IMR-90 (cell line): ENCODE results near the gene ZNF581. TPM values are rescaled to one million over a fixed set of nuclear protein-coding genes. Genes with fewer than 3 reads are reported as not detected.

Experiments
- ATAC-seq: fragments of 200-7000 bp; cut with Tn5 transposase; 2 replicates; pipeline ENCODE4 v1.9.1; 2020; ENCODE audit warnings: low read depth, mild to moderate bottlenecking, moderate library complexity
- BruUV-seq: library from RNA; stranded (reverse); fragments of 400-500 nt; replicated peaks from 2 replicates; lab custom pipeline; 2021; lab: Mats Ljungman, UMichigan
- CTCF ChIA-PET: fragments of 300-600 bp; formaldehyde crosslinking; extraction: SDS; loops from one replicate; lab custom pipeline; 2021; ENCODE audit warnings: antibody characterized with exemption; lab: Yijun Ruan, JAX
- POLR2A ChIA-PET: fragments of 300-600 bp; sonication (Branson Sonifier 250); formaldehyde crosslinking; loops from one replicate; lab custom pipeline; 2022; ENCODE audit warnings: antibody characterized with exemption; ENCODE audit not compliant: unreplicated experiment; lab: Charles Lee
- DNase-seq: peaks from one replicate; pipeline ENCODE4 v3.0.0; 2013
- H2AFZ ChIP-seq: replicated peaks from 2 replicates; pipeline ENCODE3; 2013; ENCODE audit warnings: low read length, mild to moderate bottlenecking; ENCODE audit not compliant: poor library complexity
- H2AK5ac ChIP-seq: 2 replicates; pipeline ENCODE4 v1.6.1; 2013; ENCODE audit warnings: low read depth, low read length, inconsistent platforms
- H2AK9ac ChIP-seq: replicated peaks from 2 replicates; pipeline ENCODE3; 2013; ENCODE audit warnings: mild to moderate bottlenecking, low read depth, low read length, moderate library complexity; ENCODE audit not compliant: poor library complexity
- H2BK120ac ChIP-seq: 2 replicates; pipeline ENCODE4 v1.6.1; 2013; ENCODE audit warnings: low read depth, low read length, inconsistent platforms
- H2BK15ac ChIP-seq: 3 replicates; pipeline ENCODE4 v1.6.1; 2013; ENCODE audit warnings: low read depth, low read length, inconsistent platforms
- H2BK20ac ChIP-seq: 2 replicates; pipeline ENCODE4 v1.6.1; 2013; ENCODE audit warnings: low read depth, mild to moderate bottlenecking, inconsistent platforms, low read length, moderate library complexity
- H2BK5ac ChIP-seq: 2 replicates; pipeline ENCODE4 v1.6.1; 2013; ENCODE audit warnings: mild to moderate bottlenecking, low read depth, low read length, inconsistent platforms; ENCODE audit not compliant: poor library complexity, severe bottlenecking
- H3K14ac ChIP-seq: replicated peaks from 2 replicates; pipeline ENCODE4 v1.6.1; 2013; ENCODE audit warnings: low read depth, low read length, inconsistent platforms
- H3K18ac ChIP-seq: 2 replicates; pipeline ENCODE4 v1.6.1; 2013; ENCODE audit warnings: low read depth, low read length, control low read depth
- H3K23ac ChIP-seq: 2 replicates; pipeline ENCODE4 v1.6.1; 2013; ENCODE audit warnings: low read depth, low read length, inconsistent platforms
- H3K27ac ChIP-seq: 2 replicates; pipeline ENCODE4 v1.5.1; 2013; ENCODE audit warnings: mild to moderate bottlenecking, control low read depth, low read length; ENCODE audit not compliant: insufficient read depth
- H3K27me3 ChIP-seq: 2 replicates; pipeline ENCODE4 v1.6.1; 2013; ENCODE audit warnings: low read length; ENCODE audit not compliant: control insufficient read depth, insufficient read depth
- H3K36me3 ChIP-seq: 2 replicates; pipeline ENCODE4 v1.6.1; 2013; ENCODE audit warnings: low read length, mixed read lengths; ENCODE audit not compliant: control insufficient read depth, insufficient read depth
- H3K4ac ChIP-seq: 2 replicates; pipeline ENCODE4 v1.6.1; 2013; ENCODE audit warnings: low read depth, low read length, inconsistent platforms
- H3K4me1 ChIP-seq: 2 replicates; pipeline ENCODE4 v1.6.1; 2013; ENCODE audit warnings: low read length, mixed read lengths; ENCODE audit not compliant: control insufficient read depth, insufficient read depth
- H3K4me2 ChIP-seq: 2 replicates; pipeline ENCODE4 v1.6.1; 2013; ENCODE audit warnings: low read depth, mild to moderate bottlenecking, control low read depth, low read length, moderate library complexity
- H3K4me3 ChIP-seq: 2 replicates; pipeline ENCODE4 v1.5.1; 2013; ENCODE audit warnings: low read depth, mild to moderate bottlenecking, control low read depth, low read length, moderate library complexity; ENCODE audit not compliant: insufficient read depth
- H3K56ac ChIP-seq: 2 replicates; pipeline ENCODE4 v1.6.1; 2013; ENCODE audit warnings: low read length, inconsistent platforms; ENCODE audit not compliant: insufficient read depth; ENCODE audit errors: extremely low read depth
- H3K79me1 ChIP-seq, 2 experiments: 2 replicates each; pipeline ENCODE4 v1.6.1; 2013; ENCODE audit warnings: low read length in 2 of 2, inconsistent platforms in 1 of 2, low read depth in 1 of 2
- H3K9ac ChIP-seq: 2 replicates; pipeline ENCODE4 v1.6.1; 2013; ENCODE audit warnings: low read depth, low read length, control low read depth
- H3K9me1 ChIP-seq: 2 replicates; pipeline ENCODE4 v1.6.1; 2013; ENCODE audit warnings: low read length, inconsistent platforms; ENCODE audit not compliant: insufficient read depth
- H3K9me3 ChIP-seq: 2 replicates; pipeline ENCODE4 v1.6.1; 2013; ENCODE audit warnings: low read length; ENCODE audit not compliant: control insufficient read depth, insufficient read depth
- H4K20me1 ChIP-seq: 2 replicates; pipeline ENCODE4 v1.6.1; 2013; ENCODE audit warnings: low read length, inconsistent platforms; ENCODE audit not compliant: insufficient read depth
- H4K5ac ChIP-seq: 2 replicates; pipeline ENCODE4 v1.6.1; 2013; ENCODE audit warnings: mild to moderate bottlenecking, low read depth, low read length, control low read depth
- H4K8ac ChIP-seq, 2 experiments: 2 replicates each; pipeline ENCODE4 v1.6.1; 2013; ENCODE audit warnings: low read depth in 2 of 2, low read length in 2 of 2, control low read depth in 1 of 2, inconsistent platforms in 1 of 2
- H4K91ac ChIP-seq: 2 replicates; pipeline ENCODE4 v1.6.1; 2013; ENCODE audit warnings: low read depth, low read length, inconsistent platforms; ENCODE audit not compliant: insufficient read depth
- BHLHE40 ChIP-seq: fragments of 150-350 bp; IDR thresholded peaks from 2 replicates; pipeline ENCODE4 v1.6.1; 2016; ENCODE audit warnings: mild to moderate bottlenecking, low read depth, low read length
- CEBPB ChIP-seq: IDR thresholded peaks from 2 replicates; pipeline ENCODE4 v1.6.1; 2012; ENCODE audit warnings: low read depth, low read length, improper control_type of control experiment
- CHD1 ChIP-seq: IDR thresholded peaks from 2 replicates; pipeline ENCODE4 v1.6.1; 2012; ENCODE audit warnings: low read depth, low read length, improper control_type of control experiment
- CTCF ChIP-seq: conservative IDR thresholded peaks from 2 replicates; pipeline ENCODE4 v1.5.1; 2012; ENCODE audit warnings: mild to moderate bottlenecking, low read depth, low read length, improper control_type of control experiment
- ELK1 ChIP-seq: fragments of 150-350 bp; IDR thresholded peaks from 2 replicates; pipeline ENCODE4 v1.6.1; 2016; ENCODE audit warnings: low read depth, mild to moderate bottlenecking, low read length, moderate library complexity, borderline replicate concordance
- FOS ChIP-seq: fragments of 150-350 bp; IDR thresholded peaks from 2 replicates; pipeline ENCODE4 v1.6.1; 2016; ENCODE audit warnings: low read depth, low read length
- MAFK ChIP-seq: IDR thresholded peaks from 2 replicates; pipeline ENCODE4 v1.6.1; 2012; ENCODE audit warnings: low read depth, low read length, improper control_type of control experiment
- MAZ ChIP-seq: IDR thresholded peaks from 2 replicates; pipeline ENCODE4 v1.6.1; 2012; ENCODE audit warnings: low read depth, mild to moderate bottlenecking, low read length, improper control_type of control experiment, moderate library complexity, borderline replicate concordance
- MXI1 ChIP-seq: IDR thresholded peaks from 2 replicates; pipeline ENCODE4 v1.6.1; 2012; ENCODE audit warnings: low read depth, mild to moderate bottlenecking, low read length, moderate library complexity, borderline replicate concordance
- NFE2L2 ChIP-seq: fragments of 150-350 bp; IDR thresholded peaks from 2 replicates; pipeline ENCODE4 v1.6.1; 2016; ENCODE audit warnings: low read depth, mild to moderate bottlenecking, low read length
- POLR2A ChIP-seq: IDR thresholded peaks from 2 replicates; pipeline ENCODE4 v1.6.1; 2012; ENCODE audit warnings: mild to moderate bottlenecking, low read depth, low read length
- RAD21 ChIP-seq: IDR thresholded peaks from 2 replicates; pipeline ENCODE4 v1.6.1; 2012; ENCODE audit warnings: low read length, improper control_type of control experiment
- RCOR1 ChIP-seq: IDR thresholded peaks from 2 replicates; pipeline ENCODE4 v1.6.1; 2012; ENCODE audit warnings: mild to moderate bottlenecking, low read length, improper control_type of control experiment; ENCODE audit not compliant: insufficient replicate concordance
- RFX5 ChIP-seq: IDR thresholded peaks from 2 replicates; pipeline ENCODE4 v1.8.0; 2012; ENCODE audit warnings: low read depth, mild to moderate bottlenecking, low read length, moderate library complexity
- SMC3 ChIP-seq: fragments of 150-350 bp; IDR thresholded peaks from 2 replicates; pipeline ENCODE4 v1.6.1; 2016; ENCODE audit warnings: low read depth, mild to moderate bottlenecking, antibody characterized with exemption, low read length, moderate library complexity
- USF2 ChIP-seq: fragments of 150-350 bp; IDR thresholded peaks from 2 replicates; pipeline ENCODE4 v1.6.1; 2017; ENCODE audit warnings: mild to moderate bottlenecking, antibody characterized with exemption, low read length, low read depth
- WGBS, 2 experiments: methylation state at CpG; one replicate each; pipeline versions ENCODE4 v1.1.5 to v1.1.7; 2013; ENCODE audit warnings: missing lambda C conversion rate in 2 of 2; ENCODE audit not compliant: insufficient read length in 1 of 2; ENCODE audit errors: extremely low coverage in 2 of 2; 5-methylcytosine and 5-hydroxymethylcytosine counted together
- dilution Hi-C: fragments of 300-500 bp; cut with HindIII; formaldehyde crosslinking; loops from one replicate; pipeline ENCODE4 v1.14.3; 2018; ENCODE audit warnings: low sequenced_read_pairs; ENCODE audit not compliant: unreplicated experiment
- in situ Hi-C: fragments of 300-500 bp; cut with MboI; formaldehyde crosslinking; loops from 3 replicates; pipeline ENCODE4 v1.14.3; 2019; ENCODE audit warnings: low sequenced_read_pairs, inconsistent platforms, mixed read lengths
- intact Hi-C: fragments of 100-400 bp; cut with micrococcal nuclease; formaldehyde crosslinking; loops from 2 replicates; pipeline ENCODE4 v1.10.0; 2022
- polyA plus RNA-seq, 3 experiments: library from polyadenylated mRNA; depleted of rRNA; stranded (reverse); fragments of >200 nt; gene quantifications; 2 replicates each; pipeline ENCODE4 v1.2.3, GENCODE V29; 2012; ENCODE audit warnings: low replicate concordance in 1 of 3
- total RNA-seq: library from RNA; depleted of rRNA; stranded (reverse); fragments of >200 nt; gene quantifications from 2 replicates; pipeline ENCODE4 v1.2.3, GENCODE V29; 2012

ZNF581 gene
- total and polyA plus RNA-seq, 2 of the 4 experiments (the other 2 are of a cell fraction): 9.7 to 21.9 TPM

- no peak overlapping the region for H2BK5ac ChIP-seq
Observed at GRCh38 chr19:55623130-55623529, 20.3 kb upstream of the ZNF581 start.

More at GRCh38 chr19:55623130-55623529, 20.3 kb upstream of the ZNF581 start:
- Histone ChIP-seq H3K9me1 (peaks cover 15% of the 10 kb centered on the region; the same call in 1 of the 2 replicates), H4K20me1 (peaks cover 11% of the 10 kb centered on the region; the same call in 1 of the 2 replicates), H3K36me3 (peaks cover 13% of the 10 kb centered on the region; the same call in 1 of the 2 replicates), H3K4ac (no peak overlapping the region), H3K4me1 (peaks cover 13% of the 10 kb centered on the region), H4K5ac (no peak overlapping the region), H2BK20ac (no peak overlapping the region), H3K4me2 (no peak overlapping the region), H3K9ac (no peak overlapping the region), H3K56ac (no peak overlapping the region), H3K23ac (no peak overlapping the region), H3K79me1 (peaks cover 11 to 41% of the 10 kb centered on the region in 2 experiments), H4K91ac (no peak overlapping the region), H3K4me3 (no peak overlapping the region), H2BK15ac (no peak overlapping the region), H3K14ac (no peak overlapping the region), H2AK9ac (no peak overlapping the region), H4K8ac (no peak overlapping the region), H2BK120ac (no peak overlapping the region), H3K27ac (no peak overlapping the region), H3K27me3 (no peaks in the 10 kb centered on the region), H2AFZ (no peak overlapping the region), H3K9me3 (no peaks in the 10 kb centered on the region), H2AK5ac (no peak overlapping the region), H3K18ac (no peak overlapping the region)
- dilution Hi-C loops (no loop called here), in situ Hi-C loops (no loop called here), intact Hi-C loops (no loop called here)
- POLR2A ChIA-PET: no interaction called here
- ATAC-seq (no peak), DNase-seq (no peak)
- TF ChIP-seq USF2: no peak
- no peak for TF ChIP-seq ELK1
- TF ChIP-seq RAD21: no peak
- no peak for TF ChIP-seq MXI1
- no peak for TF ChIP-seq SMC3
- TF ChIP-seq NFE2L2: no peak
- TF ChIP-seq RFX5: no peak
- no peak for TF ChIP-seq FOS
- TF ChIP-seq BHLHE40: no peak
- no peak for TF ChIP-seq CHD1
- no peak for TF ChIP-seq CEBPB
- TF ChIP-seq MAFK: no peak
- no peak for TF ChIP-seq POLR2A
- no peak for TF ChIP-seq CTCF
- TF ChIP-seq RCOR1: no peak
- TF ChIP-seq MAZ: no peak
- BruUV-seq: no TSS peak
- CTCF ChIA-PET: interaction anchor here (2.0 kb wide), 1 partner anchor 17 kb away, joined by 6 read pairs; no protein-coding TSS in a partner anchor
- WGBS, 2 experiments: 100% methylated on average over 6 of the region's 7 CpGs; no CpG with 5 or more reads in 1 of the 2 experiments
